B cell (primary cell): ENCODE measurements around the gene WDFY4. TPM values are rescaled to one million over a fixed set of nuclear protein-coding genes. Genes with fewer than 3 reads are reported as not detected.

ENCODE experiments used
- ATAC-seq: fragments of 200-7000 bp; cut with Tn5 transposase; one replicate; pipeline ENCODE4 v1.10.0; 2021; ENCODE audit warnings: low read depth, mild to moderate bottlenecking, moderate number of reproducible peaks, moderate library complexity
- CTCF ChIA-PET: fragments of 350-600 bp; sonication (Branson Sonifier 250); formaldehyde crosslinking; loops from one replicate; lab custom pipeline; 2021; ENCODE audit warnings: antibody characterized with exemption, inconsistent platforms; lab: Charles Lee
- POLR2A ChIA-PET: fragments of 350-600 bp; sonication (Branson Sonifier 250); formaldehyde crosslinking; loops from one replicate; lab custom pipeline; 2021; ENCODE audit warnings: antibody characterized with exemption; lab: Charles Lee
- DNase-seq: peaks from one replicate; pipeline ENCODE4 v3.0.0; 2013
- H2AFZ ChIP-seq: 2 replicates; pipeline ENCODE4 v1.6.1; 2012; ENCODE audit warnings: mild to moderate bottlenecking, low read depth, low read length; ENCODE audit not compliant: insufficient read depth, poor library complexity, severe bottlenecking
- H3K27ac ChIP-seq, 2 donors: 1 replicate in 1 of 2; 2 replicates in 1 of 2; pipeline ENCODE4 v1.5.1; 2012 to 2013; ENCODE audit warnings: low read length in 2 of 2, mild to moderate bottlenecking in 2 of 2, moderate library complexity in 1 of 2
- H3K27me3 ChIP-seq, 4 experiments: fragments of 200-600 bp in 1 of 4; sonication (generic) in 1 of 4; replicated peaks in 1 of 4; 1 replicate in 2 of 4; 2 replicates in 2 of 4; pipeline versions ENCODE4 v1.6.1 to v1.7.0; 2013 to 2016; ENCODE audit warnings: low read length in 3 of 4, mild to moderate bottlenecking in 2 of 4, mixed read lengths in 1 of 4, moderate library complexity in 1 of 4; ENCODE audit not compliant: insufficient read depth in 4 of 4, control insufficient read depth in 3 of 4; ENCODE audit errors: control extremely low read depth in 1 of 4
- H3K36me3 ChIP-seq, 2 experiments: replicated peaks in 1 of 2; 1 replicate in 1 of 2; 2 replicates in 1 of 2; pipeline versions ENCODE4 v1.6.1 to v1.7.1; 2013; ENCODE audit warnings: low read length in 1 of 2; ENCODE audit not compliant: insufficient read depth in 2 of 2, control insufficient read depth in 1 of 2; ENCODE audit errors: control extremely low read depth in 1 of 2, extremely low read depth in 1 of 2
- H3K4me1 ChIP-seq, 2 donors: fragments of 200-600 bp in 1 of 2; sonication (generic) in 1 of 2; 1 replicate in 1 of 2; 2 replicates in 1 of 2; pipeline versions ENCODE4 v1.5.1 to v1.6.1; 2013 to 2017; ENCODE audit warnings: low read length in 2 of 2; ENCODE audit not compliant: control insufficient read depth in 2 of 2, insufficient read depth in 2 of 2
- H3K4me2 ChIP-seq: replicated peaks from 2 replicates; pipeline ENCODE3; 2012; ENCODE audit warnings: mild to moderate bottlenecking, low read depth, low read length; ENCODE audit not compliant: poor library complexity, severe bottlenecking
- H3K4me3 ChIP-seq, 5 experiments: fragments of 200-600 bp in 1 of 5; sonication (generic) in 1 of 5; 1 replicate in 3 of 5; 2 replicates in 2 of 5; pipeline versions ENCODE4 v1.5.1 to v1.7.0; 2011 to 2016; ENCODE audit warnings: low read length in 4 of 5, mild to moderate bottlenecking in 4 of 5, low read depth in 2 of 5, control low read depth in 1 of 5, moderate library complexity in 1 of 5; ENCODE audit not compliant: insufficient read depth in 1 of 5; ENCODE audit errors: control extremely low read depth in 1 of 5, extremely low read depth in 1 of 5
- H3K79me2 ChIP-seq: fragments of 200-600 bp; sonication (generic); one replicate; pipeline ENCODE4 v1.6.0; 2016; ENCODE audit warnings: low read length; ENCODE audit not compliant: control insufficient read depth, insufficient read depth
- H3K9ac ChIP-seq: fragments of 200-600 bp; sonication (generic); 2 replicates; pipeline ENCODE4 v1.6.1; 2017; ENCODE audit warnings: mild to moderate bottlenecking, low read length, moderate library complexity
- H3K9me3 ChIP-seq, 3 donors: one replicate each; pipeline versions ENCODE4 v1.6.1 to v1.7.1; 2013; ENCODE audit warnings: low read length in 2 of 3; ENCODE audit not compliant: control insufficient read depth in 2 of 3, insufficient read depth in 1 of 3; ENCODE audit errors: control extremely low read depth in 1 of 3
- H4K20me1 ChIP-seq: 2 replicates; pipeline ENCODE4 v1.6.0; 2012; ENCODE audit warnings: mild to moderate bottlenecking, low read length; ENCODE audit not compliant: insufficient read depth, control insufficient read depth, poor library complexity, severe bottlenecking
- H3K27ac Mint-ChIP-seq: one replicate; pipeline ENCODE4 v1.8.0; 2021; ENCODE audit warnings: mixed read lengths
- H3K27me3 Mint-ChIP-seq: one replicate; pipeline ENCODE4 v1.8.0; 2021; ENCODE audit warnings: mixed read lengths
- H3K4me1 Mint-ChIP-seq: one replicate; pipeline ENCODE4 v1.8.0; 2021; ENCODE audit warnings: mixed read lengths
- H3K4me3 Mint-ChIP-seq: one replicate; pipeline ENCODE4 v1.8.0; 2021; ENCODE audit warnings: mixed read lengths
- H3K9me3 Mint-ChIP-seq: one replicate; pipeline ENCODE4 v1.8.0; 2022; ENCODE audit warnings: mixed read lengths; ENCODE audit not compliant: insufficient read depth
- EZH2 ChIP-seq: IDR thresholded peaks from 2 replicates; pipeline ENCODE4 v1.6.1; 2012; ENCODE audit warnings: borderline replicate concordance, low read depth, mild to moderate bottlenecking, moderate library complexity, low read length; ENCODE audit not compliant: insufficient read depth, poor library complexity, severe bottlenecking
- WGBS: methylation state at CpG from one replicate; pipeline ENCODE4 v1.1.5; 2013; ENCODE audit warnings: missing lambda C conversion rate; ENCODE audit not compliant: insufficient coverage; 5-methylcytosine and 5-hydroxymethylcytosine counted together
- intact Hi-C: fragments of 100-400 bp; cut with micrococcal nuclease; formaldehyde crosslinking; loops from one replicate; pipeline ENCODE4 v1.10.0; 2022
- polyA plus RNA-seq: library from polyadenylated mRNA; depleted of rRNA; stranded (reverse); fragments of >200 nt; gene quantifications from 2 replicates; pipeline ENCODE4 v1.2.3, GENCODE V29; 2012
- total RNA-seq, 2 donors: library from RNA; stranded (reverse); fragments of 120-200 nt in 1 of 2; gene quantifications; 1 replicate in 1 of 2; 2 replicates in 1 of 2; pipeline versions ENCODE4 v1.2.3 to v1.2.4, GENCODE V29; 2013 to 2022
- TF ChIP-seq, protein P1 (sequence below): fragments of 200-600 bp; IDR thresholded peaks from one replicate; pipeline ENCODE4 v1.8.0; 2022; ENCODE audit warnings: antibody characterized with exemption, mild to moderate bottlenecking

WDFY4 gene
- total and polyA plus RNA-seq, 2 donors (not counting 1 experiment from before 2014, with no cell fraction given): 262 to 560 TPM

- ATAC-seq: no peak
- Histone ChIP-seq H3K4me2 (no peak overlapping the region), H3K27me3 (peaks cover 0 to 8% (median 3%) of the 10 kb centered on the region in 4 experiments), H3K4me1 (peaks cover 13 to 14% of the 10 kb centered on the region in 2 donors), H2AFZ (no peak overlapping the region), H3K9ac (no peak overlapping the region), H3K4me3 (no peak overlapping the region), H3K9me3 (peaks cover 0 to 4% (median 0%) of the 10 kb centered on the region in 3 donors), H3K27ac (no peak overlapping the region), H3K79me2 (no peaks in the 10 kb centered on the region), H4K20me1 (no peaks in the 10 kb centered on the region), H3K36me3 (no peaks in the 10 kb centered on the region)
- ChIA-PET CTCF (interaction anchor here (1.1 to 13.4 kb wide), 4 partner anchors 9 to 98 kb away, joined by 3 to 512 read pairs (median 208); partner anchors contain the start of gene ARHGAP22), POLR2A (interaction anchor here (0.6 kb wide), 1 partner anchor 90 kb away, joined by 6 read pairs; no protein-coding TSS in a partner anchor)
- Mint-ChIP-seq H3K27ac (no peak overlapping the region), H3K27me3 (peaks cover 15% of the 10 kb centered on the region), H3K4me1 (peaks cover 25% of the 10 kb centered on the region), H3K9me3 (no peaks in the 10 kb centered on the region), H3K4me3 (no peak overlapping the region)
- no peak for DNase-seq
- intact Hi-C loops: no loop called here
- no peak for TF ChIP-seq EZH2
- TF ChIP-seq, protein P1, sequence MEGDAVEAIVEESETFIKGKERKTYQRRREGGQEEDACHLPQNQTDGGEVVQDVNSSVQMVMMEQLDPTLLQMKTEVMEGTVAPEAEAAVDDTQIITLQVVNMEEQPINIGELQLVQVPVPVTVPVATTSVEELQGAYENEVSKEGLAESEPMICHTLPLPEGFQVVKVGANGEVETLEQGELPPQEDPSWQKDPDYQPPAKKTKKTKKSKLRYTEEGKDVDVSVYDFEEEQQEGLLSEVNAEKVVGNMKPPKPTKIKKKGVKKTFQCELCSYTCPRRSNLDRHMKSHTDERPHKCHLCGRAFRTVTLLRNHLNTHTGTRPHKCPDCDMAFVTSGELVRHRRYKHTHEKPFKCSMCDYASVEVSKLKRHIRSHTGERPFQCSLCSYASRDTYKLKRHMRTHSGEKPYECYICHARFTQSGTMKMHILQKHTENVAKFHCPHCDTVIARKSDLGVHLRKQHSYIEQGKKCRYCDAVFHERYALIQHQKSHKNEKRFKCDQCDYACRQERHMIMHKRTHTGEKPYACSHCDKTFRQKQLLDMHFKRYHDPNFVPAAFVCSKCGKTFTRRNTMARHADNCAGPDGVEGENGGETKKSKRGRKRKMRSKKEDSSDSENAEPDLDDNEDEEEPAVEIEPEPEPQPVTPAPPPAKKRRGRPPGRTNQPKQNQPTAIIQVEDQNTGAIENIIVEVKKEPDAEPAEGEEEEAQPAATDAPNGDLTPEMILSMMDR: no peak
- 100% methylated on average over 3 of the region's 7 CpGs for WGBS
Observed at GRCh38 chr10:48649349-48649944, 35.2 kb upstream of the WDFY4 start.

- H3K4me3 Mint-ChIP-seq: no peak overlapping the region
Observed at GRCh38 chr10:48651293-48651692, 33.4 kb upstream of the WDFY4 start.

More at GRCh38 chr10:48651293-48651692, 33.4 kb upstream of the WDFY4 start:
- Mint-ChIP-seq H3K9me3 (no peaks in the 10 kb centered on the region), H3K27ac (peak overlapping the region; percentile 18), H3K4me1 (peaks cover 30% of the 10 kb centered on the region), H3K27me3 (peaks cover 12% of the 10 kb centered on the region)
- Histone ChIP-seq H3K9me3 (peaks cover 0 to 4% (median 0%) of the 10 kb centered on the region in 3 donors), H3K27me3 (peaks cover 0 to 17% (median 8%) of the 10 kb centered on the region in 4 experiments), H3K4me1 (peaks cover 20 to 23% of the 10 kb centered on the region in 2 donors), H2AFZ (no peak overlapping the region), H3K4me3 (no peak overlapping the region), H3K9ac (no peak overlapping the region), H3K4me2 (no peak overlapping the region), H3K27ac (no peak overlapping the region), H3K79me2 (peaks cover under 1% of the 10 kb centered on the region), H4K20me1 (no peaks in the 10 kb centered on the region), H3K36me3 (no peaks in the 10 kb centered on the region)
- ATAC-seq: no peak
- 67% methylated on average over 2 of the region's 2 CpGs for WGBS
- POLR2A ChIA-PET: interaction anchor here (0.7 kb wide), 1 partner anchor 105 kb away, joined by 4 read pairs; no protein-coding TSS in a partner anchor
- TF ChIP-seq EZH2: no peak
- TF ChIP-seq, protein P1: no peak
- intact Hi-C loops: no loop called here
- CTCF ChIA-PET: interaction anchor here (1.0 to 13.4 kb wide), 4 partner anchors 36 to 288 kb away, joined by 3 to 512 read pairs (median 205); partner anchors contain the start of gene ARHGAP22
- DNase-seq: no peak
